Superior temporal gyrus (tissue), 1 donor: ENCODE measurements around the gene PAK4.

Experiments used
- DNase-seq: peaks from one replicate; pipeline ENCODE4 v3.0.0-alpha.2; 2016; ENCODE audit errors: extremely low spot score

PAK4 gene

GRCh38 chr19:39165857-39166256, 40.3 kb downstream of the PAK4 start:
- no peak for DNase-seq

DNA sequence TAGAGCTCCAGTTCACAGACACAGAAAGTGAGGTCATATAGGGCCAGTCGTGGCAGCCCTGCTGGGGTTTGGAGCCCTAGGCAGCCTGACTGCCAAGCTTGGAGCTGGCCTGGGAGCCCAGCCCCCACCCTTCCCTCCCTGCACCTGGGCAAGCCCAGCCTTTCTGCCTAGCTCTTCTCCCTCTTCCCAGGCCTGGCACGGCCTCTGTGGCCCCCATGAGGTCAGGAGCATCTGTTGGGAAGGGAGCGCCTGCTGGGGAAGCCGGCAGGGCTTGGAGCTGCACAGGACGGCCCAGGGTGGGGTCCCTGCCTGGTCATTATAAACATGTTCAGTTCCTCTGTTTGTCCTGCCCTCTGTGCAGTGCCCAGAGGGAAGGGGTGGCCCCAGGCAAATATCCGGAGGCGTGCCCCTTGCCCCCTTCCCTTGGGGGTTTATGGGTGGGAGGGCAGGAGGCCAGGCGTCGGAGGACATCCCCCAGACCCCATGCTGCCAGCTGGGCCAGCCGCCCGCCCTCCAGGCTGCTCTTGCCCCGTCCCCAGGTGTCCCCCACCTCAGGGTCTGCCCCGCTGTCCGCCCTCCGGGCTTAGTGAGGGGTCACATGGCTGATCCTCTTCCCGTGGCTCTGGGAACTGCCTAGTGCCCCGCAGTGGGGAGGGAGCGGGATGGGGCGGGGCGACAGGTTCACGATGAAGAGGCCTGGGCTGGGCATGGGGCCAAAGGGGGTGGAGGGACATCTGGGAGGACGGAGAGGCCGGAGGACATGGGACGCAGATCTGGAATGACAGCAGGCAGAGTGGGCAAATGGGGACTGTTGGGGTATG, 41.2 kb downstream of the PAK4 start:
- no peak for DNase-seq

DNA sequence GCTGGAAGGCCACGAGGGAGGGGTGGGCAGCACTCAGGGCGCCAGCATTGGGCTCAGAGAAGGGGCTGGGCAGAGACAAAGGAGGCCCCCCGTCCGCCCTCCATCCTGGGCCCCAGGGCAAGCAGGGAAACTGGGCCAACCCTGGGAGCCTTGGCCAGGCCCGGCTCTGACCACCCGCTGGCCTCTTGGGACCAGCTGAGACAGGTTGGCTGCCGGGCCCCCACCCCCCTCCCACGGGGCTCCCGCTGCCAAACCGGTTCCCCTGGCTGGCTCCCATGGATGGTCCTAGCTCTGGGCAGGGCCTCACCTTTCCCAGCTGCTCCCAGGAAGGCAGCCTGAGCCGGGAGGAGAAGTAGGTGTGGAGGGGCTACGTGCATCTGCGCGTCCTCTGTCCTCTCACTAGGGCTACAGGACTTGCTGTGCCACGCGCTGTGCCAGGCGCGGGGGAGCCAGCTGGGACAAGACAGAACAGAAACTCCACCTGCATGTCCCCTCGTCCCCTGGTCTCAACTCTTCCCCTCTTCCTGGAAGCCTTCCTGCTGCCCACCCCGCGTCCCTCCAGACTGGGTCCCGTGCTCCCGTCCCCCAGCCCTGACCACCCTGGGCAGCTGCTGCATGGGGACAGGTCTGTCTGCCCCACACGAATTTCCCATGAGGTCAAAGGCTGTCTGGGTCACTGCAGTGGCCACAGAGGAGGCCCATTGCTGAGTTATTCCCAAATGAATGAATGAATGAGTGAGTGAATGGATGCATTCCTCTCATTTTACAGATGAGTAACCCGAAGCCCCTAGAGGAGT, 42.1 kb downstream of the PAK4 start:
- no peak for DNase-seq

GRCh38 chr19:39168258-39169142, 42.9 kb downstream of the PAK4 start:
- DNase-seq, result no peak

DNA sequence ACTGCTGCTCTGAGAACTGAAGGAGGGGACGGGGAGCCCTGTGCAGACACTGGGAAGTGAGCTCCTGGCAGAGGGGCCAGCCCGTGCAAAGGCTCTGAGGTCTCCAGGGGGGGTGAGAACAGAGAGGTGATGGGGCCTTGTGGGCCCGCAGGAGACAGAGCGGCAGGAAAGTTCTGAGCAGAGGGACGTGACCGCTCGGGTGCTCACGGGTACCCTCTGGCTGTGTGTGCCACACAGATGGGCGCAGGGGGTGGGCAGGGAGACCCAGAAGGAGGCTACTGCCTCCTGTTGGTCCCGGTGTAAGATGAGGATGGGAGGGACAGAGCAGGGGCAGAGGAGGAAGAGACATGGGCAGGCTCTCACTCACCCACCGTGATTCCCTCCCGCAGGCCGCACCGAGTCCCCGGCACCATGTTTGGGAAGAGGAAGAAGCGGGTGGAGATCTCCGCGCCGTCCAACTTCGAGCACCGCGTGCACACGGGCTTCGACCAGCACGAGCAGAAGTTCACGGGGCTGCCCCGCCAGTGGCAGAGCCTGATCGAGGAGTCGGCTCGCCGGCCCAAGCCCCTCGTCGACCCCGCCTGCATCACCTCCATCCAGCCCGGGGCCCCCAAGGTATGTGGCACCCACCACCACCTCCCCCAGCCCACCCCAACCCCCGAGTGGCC, 43.7 kb downstream of the PAK4 start:
- no peak for DNase-seq

- no peak for DNase-seq
Observed at GRCh38 chr19:39170386-39171231, 45.0 kb downstream of the PAK4 start.

- DNase-seq, result no peak
Observed at GRCh38 chr19:39171479-39172465, 46.2 kb downstream of the PAK4 start.

GRCh38 chr19:39172700-39173501, 47.3 kb downstream of the PAK4 start:
- no peak for DNase-seq

- DNase-seq, result no peak
Observed at GRCh38 chr19:39173502-39173991, 48.0 kb downstream of the PAK4 start.

GRCh38 chr19:39174142-39174541, 48.6 kb downstream of the PAK4 start:
- DNase-seq, result no peak

DNA sequence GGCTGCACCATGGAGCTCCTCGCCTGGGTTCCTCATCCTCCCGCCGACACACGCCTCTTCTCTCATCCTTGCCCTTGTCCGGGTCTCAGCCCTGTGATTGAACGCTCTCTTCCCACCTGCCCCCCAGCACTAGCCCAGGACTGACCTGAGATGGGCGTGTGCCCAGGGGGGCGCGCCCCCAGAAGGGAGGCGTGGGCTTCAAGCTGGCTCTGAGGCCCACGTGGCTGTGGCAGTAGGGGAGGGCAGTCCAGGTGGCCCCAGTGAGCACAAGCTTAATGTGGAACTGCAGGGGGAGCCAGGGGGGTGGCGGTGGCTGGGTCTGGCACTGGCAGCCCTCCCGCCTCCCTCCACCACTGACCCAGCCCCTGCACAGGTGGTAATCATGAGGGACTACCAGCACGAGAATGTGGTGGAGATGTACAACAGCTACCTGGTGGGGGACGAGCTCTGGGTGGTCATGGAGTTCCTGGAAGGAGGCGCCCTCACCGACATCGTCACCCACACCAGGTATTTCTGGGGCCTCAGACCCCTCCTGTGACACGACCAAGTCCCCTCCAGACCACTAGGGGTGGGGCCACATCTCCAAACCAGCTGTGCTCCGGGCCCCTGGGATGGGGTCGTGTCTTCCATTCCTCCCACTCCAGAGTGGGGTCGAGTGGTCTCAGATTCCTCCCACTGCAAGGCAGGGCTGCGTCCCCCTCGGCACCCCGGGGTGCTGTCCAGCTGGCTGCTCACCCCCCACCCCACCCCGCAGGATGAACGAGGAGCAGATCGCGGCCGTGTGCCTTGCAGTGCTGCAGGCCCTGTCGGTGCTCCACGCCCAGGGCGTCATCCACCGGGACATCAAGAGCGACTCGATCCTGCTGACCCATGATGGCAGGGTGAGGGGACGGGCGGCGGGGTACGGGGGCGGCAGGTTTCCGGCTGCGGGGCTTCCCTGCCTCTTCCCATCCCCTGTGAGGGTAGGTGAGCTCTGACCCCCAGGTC, 49.3 kb downstream of the PAK4 start:
- no peak for DNase-seq

- DNase-seq, result no peak
Observed at GRCh38 chr19:39175564-39175963, 50.0 kb downstream of the PAK4 start.

GRCh38 chr19:39177110-39177699, 51.6 kb downstream of the PAK4 start:
- no peak for DNase-seq

DNA sequence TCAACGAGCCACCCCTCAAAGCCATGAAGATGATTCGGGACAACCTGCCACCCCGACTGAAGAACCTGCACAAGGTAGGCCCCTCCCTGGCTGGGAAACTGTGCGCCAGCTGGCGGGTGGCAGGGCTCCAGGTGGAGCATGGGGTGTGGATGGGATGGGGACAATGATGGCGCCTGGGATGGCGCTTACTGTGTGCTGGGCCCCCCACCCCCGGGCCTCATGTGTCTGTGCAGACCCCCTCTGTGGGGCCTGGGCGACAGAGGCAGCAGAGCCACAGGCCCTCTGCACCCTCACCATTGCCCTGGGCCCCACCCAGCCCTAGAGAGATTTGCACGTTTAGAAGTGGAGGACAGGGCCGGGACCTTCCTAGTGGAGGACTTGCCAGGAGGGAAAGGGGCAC, 52.1 kb downstream of the PAK4 start:
- no peak for DNase-seq

- DNase-seq, result no peak
Observed at GRCh38 chr19:39178296-39179006, 52.9 kb downstream of the PAK4 start.

GRCh38 chr19:39179754-39180153, 54.2 kb downstream of the PAK4 start:
- no peak for DNase-seq
